NCI-H187 (cell line): ENCODE measurements around the gene BBS7.
A peak's percentile ranks its signal among the peaks of the same experiment; 100 is the strongest.

Source experiments
- DNase-seq, 2 experiments: peaks; one replicate each; lab custom pipeline; 2025; lab: John Stamatoyannopoulos, UW

BBS7 gene

DNA sequence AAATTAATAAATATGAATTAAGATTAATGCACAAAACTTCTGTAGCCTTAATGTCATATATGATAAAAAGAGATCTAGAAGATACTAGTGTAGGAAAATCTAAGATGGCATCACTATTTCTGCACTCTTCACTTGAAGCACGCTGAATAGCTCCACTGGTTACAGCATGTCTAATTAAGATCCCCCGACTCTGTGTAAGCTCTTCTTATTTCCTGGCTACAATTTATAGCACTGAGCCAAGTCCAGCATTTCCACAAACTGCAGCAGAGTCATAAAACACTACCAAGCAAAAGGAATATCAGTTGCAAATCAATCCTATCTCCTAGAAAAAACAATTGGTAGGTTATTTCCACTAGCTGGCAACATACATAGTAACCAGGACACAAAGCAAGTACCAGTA is 45.3 kb downstream of the BBS7 start:
- DNase-seq, result no peak

DNA sequence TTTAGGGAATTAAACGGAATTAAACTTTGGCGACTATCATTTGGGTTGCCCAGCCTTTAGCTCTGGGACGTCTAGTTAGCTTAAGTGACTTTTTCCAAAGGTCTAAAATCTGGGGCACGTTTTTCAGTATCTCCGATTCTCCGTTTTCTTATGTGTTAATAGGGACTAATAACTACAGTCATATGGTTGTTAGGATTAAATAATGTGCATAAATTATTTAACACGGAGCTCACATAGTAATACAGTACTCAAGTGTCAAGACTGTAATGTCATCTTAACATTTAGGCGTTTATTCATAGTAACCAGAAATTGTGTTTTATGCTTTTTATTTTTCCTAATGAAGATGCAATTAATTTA is 46.1 kb downstream of the BBS7 start:
- no peak for DNase-seq

GRCh38 chr4:121823505-121824170 is 46.6 kb downstream of the BBS7 start, which contains the start of gene CCNA2:
TSS of gene CCNA2 (minus strand) at chr4:121823883. CDS start at chr4:121823628, 255 bp downstream.
- DNase-seq, result peak; percentile 60 to 73

GRCh38 chr4:121822796-121823504 is 47.3 kb downstream of the BBS7 start:
- no peak for DNase-seq

DNA sequence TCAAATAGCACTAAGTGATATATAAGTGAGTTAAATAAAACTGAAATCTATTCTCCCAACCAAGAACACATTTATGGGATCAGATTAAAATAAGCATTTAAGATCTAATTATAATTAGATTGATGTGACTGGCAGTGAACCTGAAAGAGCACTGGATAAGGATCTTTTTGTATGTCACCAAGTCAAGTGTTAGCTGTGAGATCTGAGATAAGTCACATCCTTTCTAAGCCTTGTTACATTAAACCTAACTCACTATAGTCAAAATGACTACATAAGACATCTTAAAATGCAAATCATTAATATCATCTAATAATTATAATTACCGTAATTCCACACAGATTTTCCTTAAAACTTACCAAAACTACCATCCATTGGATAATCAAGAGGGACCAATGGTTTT is 48.2 kb downstream of the BBS7 start:
- no peak for DNase-seq

DNA sequence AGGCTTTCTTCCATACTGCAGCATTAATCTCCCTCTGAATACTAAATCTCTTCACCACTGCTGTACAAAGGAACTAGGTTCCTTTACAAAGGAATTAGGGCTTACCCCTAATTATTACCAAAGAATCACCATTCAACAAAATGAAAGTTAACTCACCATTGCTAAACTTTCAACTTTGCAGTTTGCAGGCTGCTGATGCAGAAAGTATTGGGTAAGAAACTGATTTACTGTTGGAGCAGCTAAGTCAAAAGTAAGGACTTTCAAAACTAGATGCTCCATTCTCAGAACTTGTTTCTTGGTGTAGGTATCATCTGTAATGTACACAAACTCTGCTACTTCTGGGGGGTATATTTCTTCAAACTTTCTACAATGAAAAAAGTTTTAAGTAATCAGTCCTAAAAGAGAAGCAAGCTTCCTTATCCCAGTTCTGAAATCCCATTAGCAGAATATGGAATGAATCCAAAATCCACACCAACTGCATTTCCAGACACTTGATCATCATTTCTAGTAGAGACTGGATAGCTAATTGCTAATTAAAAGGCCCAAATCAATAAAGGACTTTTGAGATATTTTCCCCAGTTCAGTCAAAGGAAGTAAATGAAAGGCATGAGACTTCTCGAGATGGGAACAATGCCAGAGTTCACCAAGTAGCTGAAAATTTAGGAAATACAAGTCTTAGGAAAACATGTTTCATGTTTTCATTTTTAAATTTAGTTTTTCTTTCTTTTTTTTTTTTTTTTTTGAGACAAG is 50.9 kb downstream of the BBS7 start:
- no peak for DNase-seq

DNA sequence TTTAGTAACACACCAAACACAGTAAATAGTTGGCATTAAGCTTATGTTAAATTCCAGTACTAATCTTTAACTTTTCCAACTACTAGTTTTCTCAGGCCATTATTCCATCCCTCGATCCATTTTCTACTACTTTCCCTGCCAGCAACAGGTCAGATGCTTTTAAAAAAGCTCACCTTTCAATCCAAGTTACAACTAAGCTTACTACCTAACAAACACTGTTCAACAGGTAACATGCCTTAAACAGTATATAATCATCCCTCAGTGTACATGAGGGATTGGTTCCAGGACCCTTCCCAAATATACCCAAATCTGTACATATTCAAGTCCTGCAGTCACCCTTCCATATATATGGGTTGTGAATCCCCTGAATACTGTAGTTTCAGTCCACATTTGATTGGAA is 52.1 kb downstream of the BBS7 start:
- DNase-seq, result no peak

GRCh38 chr4:121817701-121818100 is 52.6 kb downstream of the BBS7 start:
- DNase-seq, result no peak

DNA sequence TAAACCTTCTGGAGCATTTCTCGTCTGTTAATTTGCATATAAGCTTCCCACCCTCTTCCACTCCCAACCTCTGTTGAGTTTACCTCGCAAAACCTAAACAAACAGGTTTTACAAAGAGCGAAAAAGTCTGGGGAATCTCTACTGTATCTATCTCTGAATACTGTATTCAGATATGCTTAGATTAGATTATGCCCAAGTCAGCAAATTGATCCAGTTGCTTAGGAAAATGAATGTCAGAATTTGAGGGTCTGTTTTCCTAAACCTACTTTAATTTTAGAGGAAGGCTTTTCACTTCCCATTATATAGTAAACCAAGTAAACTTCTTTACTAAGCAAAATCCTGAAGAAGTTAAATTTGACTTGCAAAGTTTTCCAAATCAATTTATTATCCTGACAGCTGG is 53.3 kb downstream of the BBS7 start:
- no peak for DNase-seq

- no peak for DNase-seq
Measured at GRCh38 chr4:121814756-121815155, 55.5 kb downstream of the BBS7 start.

DNA sequence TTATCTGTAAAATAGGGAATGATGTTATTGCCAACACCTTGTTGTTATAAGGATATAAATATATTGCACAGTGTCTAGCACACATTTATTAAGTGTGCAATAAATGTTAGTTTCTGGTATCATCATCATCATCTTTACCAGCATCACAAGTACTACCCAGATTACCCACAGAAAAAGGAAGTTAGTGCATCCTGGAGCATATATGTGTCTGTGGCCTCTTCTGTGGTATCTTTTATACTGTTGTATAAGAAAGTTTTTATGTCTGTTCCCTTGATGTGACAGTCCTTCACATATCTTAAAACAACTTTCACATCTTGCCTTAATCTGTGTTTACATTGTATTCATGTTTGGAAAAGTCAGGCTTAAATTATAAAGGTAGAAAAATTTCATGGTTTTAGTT is 59.2 kb downstream of the BBS7 start:
- DNase-seq, result no peak

- DNase-seq, result no peak
Measured at GRCh38 chr4:121806411-121806810, 63.9 kb downstream of the BBS7 start.

GRCh38 chr4:121801715-121802075 is 68.6 kb downstream of the BBS7 start:
- no peak for DNase-seq

DNA sequence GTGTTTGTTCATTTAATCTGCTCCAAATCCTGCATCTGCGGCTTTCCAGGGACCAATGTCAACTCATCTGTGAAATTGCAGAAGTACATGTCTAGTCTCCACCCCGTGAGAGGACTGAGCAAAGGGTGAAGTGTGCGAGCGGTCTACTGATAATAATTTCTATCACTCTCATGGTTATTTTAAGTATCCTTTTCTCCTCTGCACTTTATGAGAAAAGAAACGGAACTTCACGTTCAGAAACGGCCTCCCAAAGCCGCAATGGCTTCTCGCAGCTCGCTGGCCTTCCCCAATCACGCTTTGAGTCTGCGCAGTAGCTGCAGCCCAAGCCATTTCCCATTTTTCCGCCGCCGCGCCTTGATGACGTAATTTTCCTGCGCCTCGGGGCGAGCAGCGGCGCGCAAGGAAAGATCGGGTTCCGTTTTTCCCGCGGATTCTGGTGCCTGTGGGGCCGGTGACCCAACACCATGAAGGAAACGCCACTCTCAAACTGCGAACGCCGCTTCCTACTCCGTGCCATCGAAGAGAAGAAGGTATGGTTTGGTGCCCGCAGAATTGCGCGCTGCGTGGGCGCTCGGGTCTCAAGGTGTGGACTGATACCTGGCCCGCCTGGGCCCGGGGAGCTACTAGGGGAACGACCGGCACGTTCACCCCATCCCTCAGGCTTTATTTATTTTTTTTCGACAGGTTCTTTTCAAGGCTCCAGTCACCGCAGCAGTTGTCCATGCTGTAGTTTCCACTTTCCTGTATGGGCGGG is 69.1 kb downstream of the BBS7 start, which contains the start of gene EXOSC9:
Gene EXOSC9 (plus strand): TSS at position 363 of the 754 bp plus-strand sequence. CDS start 102 bp downstream, at position 465.
- peak; percentile 81 for DNase-seq

GRCh38 chr4:121800638-121800960 is 69.7 kb downstream of the BBS7 start:
- no peak for DNase-seq

DNA sequence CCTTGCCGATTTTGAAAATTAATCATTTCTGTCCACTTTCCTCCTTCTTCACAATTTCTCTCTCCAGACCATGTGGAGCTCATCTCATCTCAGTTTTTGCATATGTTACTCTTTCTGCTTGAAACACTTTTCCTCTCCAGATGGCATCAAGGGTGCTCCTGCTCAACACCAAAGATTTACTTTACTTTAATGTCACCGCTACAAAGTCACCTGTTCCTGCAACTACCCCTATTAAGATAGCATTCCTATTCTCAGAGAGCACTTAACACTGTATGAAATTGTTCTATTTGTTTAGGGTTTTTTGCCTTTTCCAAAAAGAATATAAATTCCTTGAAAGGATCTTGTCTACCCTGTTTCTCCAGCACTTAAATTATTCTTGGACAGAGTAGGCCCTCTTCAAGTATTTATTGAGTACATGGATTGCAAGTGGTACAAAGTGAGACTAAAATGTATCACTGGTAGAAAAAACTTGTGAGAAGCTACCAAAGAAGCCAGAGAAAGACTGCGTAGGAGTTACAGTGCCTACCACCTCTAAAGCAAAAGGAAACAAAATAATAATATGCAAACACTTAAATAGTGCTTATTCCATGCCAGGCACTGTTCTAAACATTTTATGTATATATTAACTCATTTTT is 70.3 kb downstream of the BBS7 start:
- no peak for DNase-seq

DNA sequence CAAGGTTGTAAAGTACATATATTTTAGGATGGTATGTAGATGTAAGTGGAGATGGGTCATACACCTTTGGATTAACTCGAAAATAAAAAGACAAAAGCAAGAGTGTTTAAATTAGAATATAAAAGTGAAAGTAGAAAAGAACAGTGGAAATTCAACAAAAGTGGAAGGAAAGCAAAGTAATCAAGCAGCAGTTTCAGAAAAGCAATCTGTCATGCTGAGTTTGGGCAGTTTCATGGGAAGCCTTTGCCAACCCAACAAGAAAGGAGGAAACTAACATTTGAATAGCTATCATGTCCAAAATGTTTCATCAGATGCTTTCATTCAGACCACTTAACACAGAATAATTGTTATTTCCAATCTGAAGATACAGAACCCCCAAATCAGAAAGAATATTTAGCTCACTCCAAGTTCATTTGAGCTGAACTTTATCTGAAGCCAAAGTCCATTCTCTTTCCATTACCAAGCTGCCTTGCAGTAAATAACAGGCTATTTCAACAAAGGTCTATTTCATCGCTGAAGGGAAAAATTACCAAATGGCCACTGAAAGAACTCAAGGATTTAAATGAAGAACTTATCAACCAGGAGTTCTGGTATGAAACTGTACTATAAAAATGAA is 71.0 kb downstream of the BBS7 start:
- no peak for DNase-seq

DNA sequence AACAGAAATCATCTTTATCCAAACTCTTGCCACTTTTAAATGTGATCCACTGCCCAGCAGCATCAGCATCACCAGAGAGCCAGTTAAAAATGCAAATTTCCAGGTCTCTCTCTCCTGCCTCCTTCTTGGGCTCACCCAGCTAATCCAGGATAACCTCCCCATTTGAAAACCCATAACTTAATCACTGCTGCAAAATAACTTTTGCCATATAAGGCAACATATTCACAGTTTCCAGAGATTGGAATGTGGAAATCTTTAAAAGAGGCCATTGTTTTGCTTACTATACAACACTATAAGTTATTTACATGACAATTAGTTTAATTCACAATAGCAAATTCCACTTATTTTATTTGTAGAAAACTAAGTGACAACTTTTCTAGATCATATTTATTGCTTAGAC is 74.0 kb downstream of the BBS7 start:
- DNase-seq, result no peak

- DNase-seq, result no peak
Measured at GRCh38 chr4:121794505-121795188, 75.6 kb downstream of the BBS7 start.

GRCh38 chr4:121792966-121793365 is 77.3 kb downstream of the BBS7 start:
- DNase-seq, result no peak

GRCh38 chr4:121791481-121791880 is 78.8 kb downstream of the BBS7 start:
- DNase-seq, result no peak
